ENCODE data around the gene UBE2E2. TPM values are rescaled to one million over a fixed set of nuclear protein-coding genes. Genes with fewer than 3 reads are reported as not detected.

UBE2E2 gene
- total RNA-seq, 1 donor from 2014 or later, result 55.8 TPM

- TF ChIP-seq CTCF (conservative IDR thresholded peaks at IDR 0.05), result no peak
- H3K36me3 Mint-ChIP-seq, result no peaks in the 10 kb centered on the region
Observed at GRCh38 chr3:23448998-23449537, 245.9 kb downstream of the UBE2E2 start.

GRCh38 chr3:23450051-23450450 lies 246.9 kb downstream of the UBE2E2 start:
- H3K27me3 Mint-ChIP-seq, result no peaks in the 10 kb centered on the region
- no peak overlapping the region for H3K4me3 Mint-ChIP-seq
- peaks cover 18% of the 10 kb centered on the region for H3K4me1 Mint-ChIP-seq (ENCODE audit: unreplicated experiment)
- no peaks in the 10 kb centered on the region for H3K36me3 Mint-ChIP-seq
- no peak overlapping the region for H3K27ac Mint-ChIP-seq
- no peak for TF ChIP-seq CTCF (conservative IDR thresholded peaks at IDR 0.05)
- DNase-seq (ENCODE audit: extremely low spot score, unreplicated experiment), result no peak
- H3K9me3 Mint-ChIP-seq, result no peaks in the 10 kb centered on the region

More at GRCh38 chr3:23448998-23449537, 245.9 kb downstream of the UBE2E2 start:
- H3K9me3 Mint-ChIP-seq, result no peaks in the 10 kb centered on the region
- H3K27me3 Mint-ChIP-seq, result no peaks in the 10 kb centered on the region
- H3K4me1 Mint-ChIP-seq (ENCODE audit: unreplicated experiment), result peaks cover 22% of the 10 kb centered on the region
- H3K27ac Mint-ChIP-seq, result no peak overlapping the region
- DNase-seq (ENCODE audit: extremely low spot score, unreplicated experiment), result no peak
- H3K4me3 Mint-ChIP-seq, result no peak overlapping the region

- Mint-ChIP-seq H3K27ac (no peak overlapping the region), H3K4me1 (ENCODE audit: unreplicated experiment) (peaks cover 14% of the 10 kb centered on the region), H3K27me3 (no peaks in the 10 kb centered on the region), H3K36me3 (no peaks in the 10 kb centered on the region), H3K9me3 (peaks cover under 1% of the 10 kb centered on the region), H3K4me3 (no peak overlapping the region)
- no peak for DNase-seq (ENCODE audit: extremely low spot score, unreplicated experiment)
- no peak for TF ChIP-seq CTCF (conservative IDR thresholded peaks at IDR 0.05)
Observed at GRCh38 chr3:23450806-23451205, 247.7 kb downstream of the UBE2E2 start.

- Mint-ChIP-seq H3K27me3 (no peaks in the 10 kb centered on the region), H3K4me3 (no peak overlapping the region), H3K4me1 (ENCODE audit: unreplicated experiment) (peaks cover 9% of the 10 kb centered on the region), H3K9me3 (peaks cover 6% of the 10 kb centered on the region), H3K27ac (no peak overlapping the region), H3K36me3 (peaks cover 5% of the 10 kb centered on the region)
- no peak for TF ChIP-seq CTCF (conservative IDR thresholded peaks at IDR 0.05)
- DNase-seq (ENCODE audit: extremely low spot score, unreplicated experiment), result no peak
Observed at GRCh38 chr3:23452408-23452807, 249.3 kb downstream of the UBE2E2 start.

- no peak overlapping the region for H3K27ac Mint-ChIP-seq
- H3K36me3 Mint-ChIP-seq, result peaks cover 5% of the 10 kb centered on the region
- DNase-seq (ENCODE audit: extremely low spot score, unreplicated experiment), result no peak
- no peaks in the 10 kb centered on the region for H3K27me3 Mint-ChIP-seq
- H3K4me1 Mint-ChIP-seq (ENCODE audit: unreplicated experiment), result peaks cover 13% of the 10 kb centered on the region
- H3K9me3 Mint-ChIP-seq, result peaks cover 12% of the 10 kb centered on the region
- no peak overlapping the region for H3K4me3 Mint-ChIP-seq
- no peak for TF ChIP-seq CTCF (conservative IDR thresholded peaks at IDR 0.05)
Observed at GRCh38 chr3:23455084-23455483, 252.0 kb downstream of the UBE2E2 start.

- Mint-ChIP-seq H3K9me3 (peaks cover 12% of the 10 kb centered on the region), H3K27ac (no peak overlapping the region), H3K36me3 (peaks cover 5% of the 10 kb centered on the region), H3K4me3 (no peak overlapping the region), H3K4me1 (ENCODE audit: unreplicated experiment) (peaks cover 16% of the 10 kb centered on the region), H3K27me3 (no peaks in the 10 kb centered on the region)
- no peak for TF ChIP-seq CTCF (conservative IDR thresholded peaks at IDR 0.05)
- DNase-seq (ENCODE audit: extremely low spot score, unreplicated experiment), result no peak
Observed at GRCh38 chr3:23455775-23456174, 252.6 kb downstream of the UBE2E2 start.
